Gastroesophageal sphincter (tissue), 3 donors: Measurements from ENCODE around the gene RXYLT1.

ENCODE experiments used
- POLR2A ChIP-seq, 2 donors: fragments of 450-650 bp; IDR thresholded peaks; one replicate each; pipeline ENCODE4 v1.6.1; 2017; ENCODE audit warnings: antibody characterized with exemption in 2 of 2, mild to moderate bottlenecking in 2 of 2, moderate library complexity in 1 of 2
- TF ChIP-seq, protein P1 (sequence below), 4 experiments: fragments of 200-600 bp in 2 of 4; fragments of 450-650 bp in 2 of 4; sonication (generic) in 1 of 4; IDR thresholded peaks; one replicate each; pipeline ENCODE4 v1.5.1; 2017 to 2019; ENCODE audit warnings: antibody characterized with exemption in 4 of 4, mild to moderate bottlenecking in 2 of 4, moderate library complexity in 2 of 4

DNA sequence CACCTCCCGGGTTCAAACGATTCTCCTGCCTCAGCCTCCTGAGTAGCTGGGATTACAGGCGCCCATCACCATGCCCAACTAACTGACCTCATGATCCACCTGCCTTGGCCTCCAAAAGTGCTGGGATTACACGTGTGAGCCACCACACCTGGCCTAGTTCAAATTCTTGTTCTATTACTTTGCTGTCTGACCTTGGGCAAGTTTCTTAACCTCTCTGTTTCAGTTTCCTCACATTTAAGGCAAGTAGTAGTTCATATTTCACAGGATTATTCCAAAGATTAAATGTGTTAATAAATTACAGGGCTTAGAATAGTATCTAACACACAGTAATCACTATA, 10.9 kb downstream of the RXYLT1 start:
- TF ChIP-seq, protein P1, sequence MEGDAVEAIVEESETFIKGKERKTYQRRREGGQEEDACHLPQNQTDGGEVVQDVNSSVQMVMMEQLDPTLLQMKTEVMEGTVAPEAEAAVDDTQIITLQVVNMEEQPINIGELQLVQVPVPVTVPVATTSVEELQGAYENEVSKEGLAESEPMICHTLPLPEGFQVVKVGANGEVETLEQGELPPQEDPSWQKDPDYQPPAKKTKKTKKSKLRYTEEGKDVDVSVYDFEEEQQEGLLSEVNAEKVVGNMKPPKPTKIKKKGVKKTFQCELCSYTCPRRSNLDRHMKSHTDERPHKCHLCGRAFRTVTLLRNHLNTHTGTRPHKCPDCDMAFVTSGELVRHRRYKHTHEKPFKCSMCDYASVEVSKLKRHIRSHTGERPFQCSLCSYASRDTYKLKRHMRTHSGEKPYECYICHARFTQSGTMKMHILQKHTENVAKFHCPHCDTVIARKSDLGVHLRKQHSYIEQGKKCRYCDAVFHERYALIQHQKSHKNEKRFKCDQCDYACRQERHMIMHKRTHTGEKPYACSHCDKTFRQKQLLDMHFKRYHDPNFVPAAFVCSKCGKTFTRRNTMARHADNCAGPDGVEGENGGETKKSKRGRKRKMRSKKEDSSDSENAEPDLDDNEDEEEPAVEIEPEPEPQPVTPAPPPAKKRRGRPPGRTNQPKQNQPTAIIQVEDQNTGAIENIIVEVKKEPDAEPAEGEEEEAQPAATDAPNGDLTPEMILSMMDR (IDR thresholded peaks at IDR 0.05) = no peak
- no peak for TF ChIP-seq POLR2A (IDR thresholded peaks at IDR 0.05)
